GM12878 (cell line): Measurements from ENCODE around the gene PLPPR2.

Experiments used
- ATF2 ChIP-seq: IDR thresholded peaks from 2 replicates; pipeline ENCODE4 v1.6.1; 2012; ENCODE audit warnings: low read length, inconsistent platforms
- GABPA ChIP-seq: IDR thresholded peaks from 2 replicates; pipeline ENCODE4 v1.6.1; 2014; ENCODE audit warnings: antibody characterized with exemption, low read depth, mild to moderate bottlenecking, inconsistent platforms
- POU2F2 ChIP-seq: IDR thresholded peaks from 3 replicates; pipeline ENCODE4 v1.6.1; 2011; ENCODE audit warnings: low read depth, mild to moderate bottlenecking, low read length, borderline replicate concordance

- TF ChIP-seq GABPA (no peak), ATF2 (no peak), POU2F2 (no peak)
Observed at GRCh38 chr19:11363881-11364280, 8.6 kb downstream of the PLPPR2 start.
